Measurements from ENCODE around the gene MARCHF7. TPM values are rescaled to one million over a fixed set of nuclear protein-coding genes. Genes with fewer than 3 reads are reported as not detected.

MARCHF7 gene
- total RNA-seq, 4 donors from 2014 or later, result 115 to 279 (median 165) TPM

DNA sequence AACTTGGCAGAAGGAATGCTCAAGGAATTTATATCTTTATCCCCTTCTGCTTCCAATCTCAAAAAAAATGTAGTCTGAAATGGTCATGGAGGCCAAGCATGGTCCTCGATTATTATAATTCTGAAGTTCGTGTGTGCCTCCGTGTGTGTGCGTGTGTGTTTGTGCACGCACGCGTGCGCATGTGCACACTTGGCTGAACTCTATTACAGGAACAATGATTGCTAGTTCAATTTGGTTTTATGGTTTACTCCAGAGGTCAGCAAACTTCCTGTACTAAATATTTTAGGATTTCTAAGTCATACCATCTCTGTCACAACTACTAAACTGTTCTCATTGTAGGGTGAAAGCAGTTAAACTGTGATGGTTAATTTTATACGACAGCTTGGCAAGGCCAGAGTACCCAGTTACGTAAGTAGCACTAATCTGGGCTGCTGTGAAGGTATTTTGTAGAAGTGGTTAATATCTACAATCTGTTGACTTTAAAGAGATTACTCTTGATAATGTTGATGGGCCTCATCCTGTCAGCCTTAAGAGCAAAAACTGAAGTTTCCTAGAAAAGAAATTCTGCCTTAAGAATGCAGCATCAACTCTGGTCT is 5.8 kb upstream of the MARCHF7 start:
- H3K36me3 ChIP-seq, result no peaks in the 10 kb centered on the region
- no peak for TF ChIP-seq POLR2A (IDR thresholded peaks at IDR 0.05)
- TF ChIP-seq, protein P1, sequence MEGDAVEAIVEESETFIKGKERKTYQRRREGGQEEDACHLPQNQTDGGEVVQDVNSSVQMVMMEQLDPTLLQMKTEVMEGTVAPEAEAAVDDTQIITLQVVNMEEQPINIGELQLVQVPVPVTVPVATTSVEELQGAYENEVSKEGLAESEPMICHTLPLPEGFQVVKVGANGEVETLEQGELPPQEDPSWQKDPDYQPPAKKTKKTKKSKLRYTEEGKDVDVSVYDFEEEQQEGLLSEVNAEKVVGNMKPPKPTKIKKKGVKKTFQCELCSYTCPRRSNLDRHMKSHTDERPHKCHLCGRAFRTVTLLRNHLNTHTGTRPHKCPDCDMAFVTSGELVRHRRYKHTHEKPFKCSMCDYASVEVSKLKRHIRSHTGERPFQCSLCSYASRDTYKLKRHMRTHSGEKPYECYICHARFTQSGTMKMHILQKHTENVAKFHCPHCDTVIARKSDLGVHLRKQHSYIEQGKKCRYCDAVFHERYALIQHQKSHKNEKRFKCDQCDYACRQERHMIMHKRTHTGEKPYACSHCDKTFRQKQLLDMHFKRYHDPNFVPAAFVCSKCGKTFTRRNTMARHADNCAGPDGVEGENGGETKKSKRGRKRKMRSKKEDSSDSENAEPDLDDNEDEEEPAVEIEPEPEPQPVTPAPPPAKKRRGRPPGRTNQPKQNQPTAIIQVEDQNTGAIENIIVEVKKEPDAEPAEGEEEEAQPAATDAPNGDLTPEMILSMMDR (IDR thresholded peaks at IDR 0.05), result no peak
- H3K27ac ChIP-seq, result peak overlapping the region; percentile 22 to 29
- H3K4me1 ChIP-seq, result no peaks in the 10 kb centered on the region
- no peaks in the 10 kb centered on the region for H3K9me3 ChIP-seq
- H3K4me3 ChIP-seq, result no peak overlapping the region
- no peak for DNase-seq
- H3K27me3 ChIP-seq, result no peaks in the 10 kb centered on the region
- intact Hi-C loops (cut with DNase I; ENCODE audit: low total_unique reads), result no loop called here

DNA sequence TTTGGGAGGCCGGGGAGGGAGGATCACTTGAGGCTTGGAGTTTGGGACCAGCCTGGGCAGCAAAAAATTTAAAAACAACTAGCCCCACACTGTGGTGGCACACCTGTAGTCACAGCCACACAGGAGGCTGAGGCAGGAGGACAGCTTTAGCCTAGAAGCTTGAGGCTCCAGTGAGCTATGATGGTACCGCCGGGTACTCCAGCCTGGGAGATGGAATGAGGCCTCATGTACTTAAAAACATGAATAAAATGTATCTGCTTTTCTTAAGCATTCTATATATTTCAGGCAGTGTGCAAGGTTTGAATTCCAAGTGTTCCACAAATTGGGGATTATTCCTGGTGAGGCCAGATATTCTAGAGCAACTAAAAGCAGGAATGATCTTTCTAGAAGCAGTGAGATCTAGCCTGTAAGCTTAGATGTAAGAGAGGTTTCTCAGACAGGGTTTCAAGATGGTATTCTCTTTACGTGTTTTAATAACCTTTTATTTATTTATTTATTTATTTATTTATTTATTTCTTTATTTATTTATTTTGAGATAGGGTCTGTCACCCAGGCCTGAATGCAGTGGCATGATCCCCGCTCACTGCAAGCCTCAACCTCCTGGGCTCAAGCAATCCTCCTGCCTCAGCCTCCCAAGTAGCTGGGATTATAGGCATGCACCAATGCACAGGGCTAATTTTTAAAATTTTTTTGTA is 4.1 kb upstream of the MARCHF7 start:
- Histone ChIP-seq H3K4me3 (no peak overlapping the region), H3K4me1 (no peaks in the 10 kb centered on the region), H3K27me3 (no peaks in the 10 kb centered on the region), H3K9me3 (no peaks in the 10 kb centered on the region), H3K36me3 (no peaks in the 10 kb centered on the region), H3K27ac (no peak overlapping the region)
- intact Hi-C loops (cut with DNase I; ENCODE audit: low total_unique reads), result no loop called here
- no peak for DNase-seq
- TF ChIP-seq, protein P1 (IDR thresholded peaks at IDR 0.05), result no peak
- TF ChIP-seq POLR2A (IDR thresholded peaks at IDR 0.05), result no peak

DNA sequence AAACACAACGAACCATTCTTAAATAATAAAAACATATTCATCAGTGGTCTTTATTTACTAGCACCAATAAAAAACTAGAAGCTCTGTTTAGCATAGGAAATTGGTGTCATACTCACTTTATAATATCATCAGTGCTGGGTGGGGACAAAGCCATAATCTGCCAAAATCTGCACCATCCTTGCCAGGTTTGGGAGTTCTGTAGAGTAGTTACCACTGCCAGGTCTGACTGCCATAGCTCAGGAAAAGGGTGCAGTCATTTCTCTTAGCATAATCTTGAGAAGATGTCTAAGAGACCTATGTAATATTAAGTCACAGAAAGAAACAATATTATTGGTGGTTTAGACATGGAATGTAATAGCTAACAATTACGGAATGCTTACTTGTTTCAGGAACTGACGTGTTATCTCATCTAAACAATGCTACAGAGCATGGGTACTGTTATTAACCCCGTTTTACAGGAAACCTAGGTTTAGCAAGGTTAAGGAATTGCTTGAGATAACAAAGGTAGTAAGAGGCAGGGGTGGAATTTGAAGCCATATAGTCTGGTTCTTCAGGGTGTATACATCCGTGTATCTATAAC is 1.6 kb upstream of the MARCHF7 start:
- TF ChIP-seq, protein P1 (IDR thresholded peaks at IDR 0.05), result no peak
- no peak for TF ChIP-seq POLR2A (IDR thresholded peaks at IDR 0.05)
- no peak for DNase-seq
- no peaks in the 10 kb centered on the region for H3K9me3 ChIP-seq
- peak overlapping the region in 1 of 2 donors; percentile 93 for H3K27ac ChIP-seq
- no peaks in the 10 kb centered on the region for H3K4me1 ChIP-seq
- H3K36me3 ChIP-seq, result no peaks in the 10 kb centered on the region
- intact Hi-C loops (cut with DNase I; ENCODE audit: low total_unique reads), result loop anchor here (5.0 kb wide), 1 partner anchor 108 kb away; no protein-coding TSS in a partner anchor
- no peaks in the 10 kb centered on the region for H3K27me3 ChIP-seq
- H3K4me3 ChIP-seq, result no peak overlapping the region

DNA sequence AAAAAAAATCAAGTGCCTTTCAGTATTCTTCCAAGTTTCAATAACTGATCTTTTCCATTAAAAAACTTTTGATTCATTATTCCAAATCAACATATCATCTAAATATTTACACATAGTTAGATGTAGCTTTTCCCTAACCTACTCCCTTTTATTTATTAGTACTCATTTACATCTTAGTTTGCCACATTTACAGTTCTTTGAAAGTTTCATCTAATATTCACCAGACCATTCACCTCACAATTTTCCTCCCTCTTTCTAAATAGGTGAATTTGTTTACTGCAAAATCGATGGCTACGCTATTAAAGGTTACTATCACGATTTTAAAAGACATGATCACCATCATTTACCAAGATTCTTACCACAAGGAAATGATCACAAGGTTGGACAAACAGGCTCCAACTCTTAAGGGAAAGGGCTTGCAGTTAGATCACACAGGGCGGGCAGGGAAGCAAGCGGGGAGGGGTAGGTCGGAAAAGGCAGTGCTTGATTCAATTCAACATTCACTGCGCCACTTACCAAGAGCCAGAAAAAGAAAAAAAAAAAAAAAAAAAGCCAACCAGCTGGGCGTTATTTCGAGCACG is 654 bp upstream of the MARCHF7 start:
- Histone ChIP-seq H3K4me3 (peak overlapping the region; percentile 80 to 82), H3K27ac (peak overlapping the region; percentile 91 to 93), H3K27me3 (no peaks in the 10 kb centered on the region), H3K36me3 (no peaks in the 10 kb centered on the region), H3K9me3 (no peaks in the 10 kb centered on the region), H3K4me1 (peaks cover 0 to 4% of the 10 kb centered on the region in 2 donors)
- no peak for DNase-seq
- TF ChIP-seq POLR2A (IDR thresholded peaks at IDR 0.05), result no peak
- TF ChIP-seq, protein P1 (IDR thresholded peaks at IDR 0.05), result no peak
- intact Hi-C loops (cut with DNase I; ENCODE audit: low total_unique reads), result loop anchor here (5.0 kb wide), 1 partner anchor 109 kb away; no protein-coding TSS in a partner anchor
